IPS DF 19.7 (cell line): Measurements from ENCODE around the gene ATG10.
"Not testable (repeated sequence)": the region's sequence is repeated elsewhere in the genome, so short reads cannot be mapped to it uniquely, and the experiment has no call there.

Experiments
- DNase-seq: peaks from one replicate; pipeline ENCODE4 v3.0.0-alpha.2; 2013; ENCODE audit warnings: low read depth, low spot score

The ATG10 gene

DNA sequence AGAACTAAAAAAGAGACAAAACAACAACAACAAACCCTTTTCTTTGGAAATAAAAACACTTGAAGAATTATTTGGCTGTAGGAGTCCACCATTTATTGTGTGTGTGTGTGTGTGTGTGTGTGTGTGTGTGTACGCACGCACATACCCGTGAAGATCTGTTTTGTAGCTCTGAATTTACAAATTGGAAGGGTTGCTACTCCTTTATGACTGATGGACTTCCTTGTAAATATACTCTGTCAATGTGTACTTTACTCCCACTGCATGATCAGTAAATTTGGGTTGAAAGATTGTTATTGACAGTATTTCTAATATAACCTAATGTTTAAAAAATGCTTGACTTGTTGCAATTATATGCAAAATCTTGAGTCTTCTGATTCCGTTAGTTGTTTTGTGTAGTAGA is 148.1 kb downstream of the ATG10 start:
- DNase-seq, result no peak

GRCh38 chr5:82129723-82130285 is 158.0 kb downstream of the ATG10 start:
- no peak for DNase-seq

- no peak for DNase-seq
Measured at GRCh38 chr5:82130602-82131001, 158.8 kb downstream of the ATG10 start.

DNA sequence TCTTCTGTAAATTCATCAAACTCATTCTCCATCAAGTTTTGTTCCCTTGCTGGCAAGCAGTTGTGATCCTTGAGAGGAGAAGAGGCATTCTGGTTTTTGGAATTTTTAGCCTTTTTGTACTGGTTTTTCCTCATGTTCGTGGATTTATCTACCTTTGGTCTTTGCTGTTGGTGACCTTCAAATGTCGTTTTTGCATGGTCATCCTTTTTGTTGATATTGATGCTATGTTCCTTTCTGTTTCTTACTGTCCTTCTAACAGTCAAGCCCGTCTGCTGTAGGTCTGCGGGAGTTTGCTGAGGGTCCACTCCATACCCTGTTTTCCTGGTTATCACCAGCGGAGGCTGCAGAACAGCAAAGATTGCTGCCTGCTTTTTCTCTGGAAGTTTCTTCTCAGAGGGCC is 165.4 kb downstream of the ATG10 start:
- DNase-seq, result no peak

- not testable (repeated sequence) for DNase-seq
Measured at GRCh38 chr5:82139837-82140236, 168.0 kb downstream of the ATG10 start.

DNA sequence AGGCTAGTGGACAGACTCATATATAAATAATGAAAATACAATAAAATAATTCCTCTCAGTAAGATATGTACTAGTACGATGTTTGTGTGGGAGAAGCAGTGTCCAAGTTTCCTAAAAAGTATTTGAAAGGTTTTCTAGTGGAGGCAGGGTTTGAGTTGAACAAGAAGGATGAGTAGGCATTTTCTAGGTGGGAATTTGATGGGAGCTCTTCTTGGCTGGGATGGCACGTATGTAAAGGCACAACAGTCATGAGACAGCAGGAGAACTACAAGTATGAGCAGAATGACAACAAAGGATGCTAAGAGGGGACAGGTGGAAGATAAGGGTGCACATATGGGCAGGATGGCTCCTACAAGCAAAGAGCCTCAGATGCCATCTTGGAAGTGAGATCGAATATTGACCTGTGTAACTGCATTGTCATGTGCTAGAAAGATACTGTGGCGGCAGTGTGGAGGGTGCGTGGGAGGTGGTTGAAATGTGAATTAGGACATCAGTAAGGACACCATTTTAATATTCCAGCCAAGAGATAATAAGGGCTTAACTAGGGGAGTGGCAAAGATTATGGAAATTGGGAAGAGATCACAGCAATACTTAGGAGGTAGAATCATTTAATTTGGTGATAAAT is 170.5 kb downstream of the ATG10 start:
- no peak for DNase-seq

DNA sequence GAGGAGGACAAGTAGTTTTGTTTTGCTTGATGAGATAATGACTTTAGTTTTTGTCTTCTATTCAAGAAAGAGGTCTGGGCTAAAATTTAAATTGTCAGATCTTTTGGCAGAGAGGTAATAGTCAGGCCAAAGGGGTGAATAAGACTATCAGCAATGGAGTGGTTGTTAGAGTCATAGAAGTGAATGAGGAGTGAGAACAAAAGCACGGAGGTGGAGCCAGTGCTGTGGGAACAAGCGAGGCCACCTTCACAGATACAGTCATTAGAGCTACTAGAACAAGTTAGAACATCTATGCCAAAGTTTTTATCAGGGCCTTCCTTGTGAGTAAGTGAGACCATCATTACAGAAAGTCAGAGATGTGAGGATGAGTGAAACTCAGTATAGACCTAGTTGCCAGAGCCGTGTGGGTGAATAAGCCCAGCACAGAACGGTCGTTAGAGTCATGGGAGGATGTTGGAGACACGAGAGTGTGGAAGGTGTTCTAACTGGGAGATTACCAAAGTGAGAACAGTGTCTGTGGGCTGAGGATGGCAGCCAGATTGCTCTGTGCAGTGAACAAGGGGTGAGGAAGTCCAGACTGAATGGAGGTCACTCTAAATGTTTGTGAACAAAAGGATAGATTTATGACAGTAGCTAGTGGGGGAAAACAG is 171.2 kb downstream of the ATG10 start:
- DNase-seq, result no peak

GRCh38 chr5:82147860-82148573 is 176.2 kb downstream of the ATG10 start:
- DNase-seq, result no peak

- no peak for DNase-seq
Measured at GRCh38 chr5:82149434-82149833, 177.6 kb downstream of the ATG10 start.

- no peak for DNase-seq
Measured at GRCh38 chr5:82150559-82150958, 178.7 kb downstream of the ATG10 start.

DNA sequence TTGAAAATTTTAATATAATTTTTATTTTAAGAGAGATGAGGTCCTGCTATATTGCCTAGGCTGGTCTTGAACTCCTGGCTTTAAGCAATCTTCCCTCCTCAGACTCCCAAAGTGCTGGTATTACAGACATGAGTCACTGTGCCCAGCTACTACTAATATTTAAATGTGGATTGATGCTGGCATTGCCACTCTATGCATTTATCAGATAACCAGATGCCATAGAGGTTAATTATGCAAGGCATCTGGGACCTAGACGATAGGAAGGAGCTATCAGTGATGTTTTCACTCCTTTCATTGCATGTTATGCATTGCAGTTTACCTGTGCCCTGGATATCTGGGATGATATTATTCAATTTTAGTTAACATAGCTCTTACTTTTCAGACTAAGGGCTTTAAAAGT is 179.4 kb downstream of the ATG10 start:
- no peak for DNase-seq

GRCh38 chr5:82151662-82152061 is 179.8 kb downstream of the ATG10 start:
- DNase-seq, result no peak

GRCh38 chr5:82152978-82153481 is 181.2 kb downstream of the ATG10 start:
- no peak for DNase-seq

- DNase-seq, result no peak
Measured at GRCh38 chr5:82154776-82155175, 183.0 kb downstream of the ATG10 start.

- DNase-seq, result no peak
Measured at GRCh38 chr5:82155305-82155704, 183.5 kb downstream of the ATG10 start.

- DNase-seq, result no peak
Measured at GRCh38 chr5:82156874-82157273, 185.1 kb downstream of the ATG10 start.

- DNase-seq, result no peak
Measured at GRCh38 chr5:82158755-82159413, 187.1 kb downstream of the ATG10 start.

DNA sequence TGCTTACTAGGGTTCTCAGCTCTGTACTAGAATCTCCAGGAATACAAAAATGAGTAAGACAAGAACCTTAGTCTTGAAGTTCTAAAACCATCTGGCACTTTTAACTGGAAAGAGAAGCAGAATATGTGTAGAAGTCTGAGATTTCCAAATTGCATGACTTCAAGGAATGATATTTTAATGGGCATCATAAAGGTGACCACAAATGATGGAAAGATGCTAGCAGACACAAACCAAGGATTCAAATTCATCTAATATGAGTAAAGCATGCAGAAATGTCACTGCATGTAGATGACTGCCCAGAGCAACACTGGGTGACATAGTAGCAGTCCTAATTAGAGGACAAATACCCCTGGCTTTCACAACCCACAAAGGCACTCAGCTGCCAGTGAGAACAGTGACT is 189.1 kb downstream of the ATG10 start:
- DNase-seq, result no peak

DNA sequence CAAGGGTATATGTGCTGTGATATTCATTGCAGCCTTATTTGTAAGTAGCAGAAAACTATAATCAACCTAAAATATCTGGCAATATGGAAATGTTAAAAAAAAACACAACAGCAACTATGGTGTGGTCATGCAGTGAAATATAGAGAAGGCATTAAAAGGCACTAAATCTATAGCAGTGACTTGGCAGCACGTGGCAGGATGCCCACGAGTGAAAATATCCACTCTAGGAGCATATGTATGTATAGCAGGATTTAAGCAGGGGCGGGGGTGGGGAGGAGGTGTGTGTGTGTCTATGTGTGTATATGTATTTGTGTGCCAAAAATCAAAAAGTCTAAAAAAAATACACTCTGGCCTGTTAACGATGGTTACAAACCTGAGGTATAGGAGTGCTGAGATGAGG is 190.8 kb downstream of the ATG10 start:
- DNase-seq, result no peak

- DNase-seq, result no peak
Measured at GRCh38 chr5:82163452-82164175, 191.8 kb downstream of the ATG10 start.
